ENCODE data around the gene ACSBG1.

The ACSBG1 gene, protein sequence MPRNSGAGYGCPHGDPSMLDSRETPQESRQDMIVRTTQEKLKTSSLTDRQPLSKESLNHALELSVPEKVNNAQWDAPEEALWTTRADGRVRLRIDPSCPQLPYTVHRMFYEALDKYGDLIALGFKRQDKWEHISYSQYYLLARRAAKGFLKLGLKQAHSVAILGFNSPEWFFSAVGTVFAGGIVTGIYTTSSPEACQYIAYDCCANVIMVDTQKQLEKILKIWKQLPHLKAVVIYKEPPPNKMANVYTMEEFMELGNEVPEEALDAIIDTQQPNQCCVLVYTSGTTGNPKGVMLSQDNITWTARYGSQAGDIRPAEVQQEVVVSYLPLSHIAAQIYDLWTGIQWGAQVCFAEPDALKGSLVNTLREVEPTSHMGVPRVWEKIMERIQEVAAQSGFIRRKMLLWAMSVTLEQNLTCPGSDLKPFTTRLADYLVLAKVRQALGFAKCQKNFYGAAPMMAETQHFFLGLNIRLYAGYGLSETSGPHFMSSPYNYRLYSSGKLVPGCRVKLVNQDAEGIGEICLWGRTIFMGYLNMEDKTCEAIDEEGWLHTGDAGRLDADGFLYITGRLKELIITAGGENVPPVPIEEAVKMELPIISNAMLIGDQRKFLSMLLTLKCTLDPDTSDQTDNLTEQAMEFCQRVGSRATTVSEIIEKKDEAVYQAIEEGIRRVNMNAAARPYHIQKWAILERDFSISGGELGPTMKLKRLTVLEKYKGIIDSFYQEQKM

DNA sequence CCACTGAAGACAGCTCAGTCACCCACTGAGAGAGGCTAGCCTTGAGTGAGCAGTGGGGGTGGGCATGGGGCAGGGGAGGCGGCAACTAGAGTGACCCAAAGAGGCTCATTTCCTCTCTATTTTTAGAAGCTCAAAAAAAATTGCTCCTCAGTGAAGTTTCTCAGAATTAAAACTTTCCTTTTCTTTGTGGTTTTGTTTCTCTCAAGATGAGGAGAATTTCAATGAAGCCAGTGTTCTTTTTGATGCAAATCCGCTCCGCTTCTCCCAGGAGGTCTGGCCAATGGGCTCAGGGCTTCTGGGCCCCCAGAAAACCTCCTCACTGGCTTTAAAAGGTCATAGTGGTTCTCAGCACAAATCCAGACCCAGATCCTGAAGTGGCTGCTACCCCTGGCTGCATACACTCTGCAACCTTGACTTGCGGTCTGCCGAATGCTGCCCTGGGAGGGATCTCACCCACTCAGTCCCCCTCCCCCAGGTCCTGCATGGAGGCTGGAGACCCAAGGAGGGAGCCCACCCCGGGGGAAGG lies at the start of gene ACSBG1:
TSS of gene ACSBG1 (minus strand) at position 51 of the 526 bp plus-strand sequence. CDS start 64 bp downstream, outside the sequence.
- no peak for DNase-seq

DNA sequence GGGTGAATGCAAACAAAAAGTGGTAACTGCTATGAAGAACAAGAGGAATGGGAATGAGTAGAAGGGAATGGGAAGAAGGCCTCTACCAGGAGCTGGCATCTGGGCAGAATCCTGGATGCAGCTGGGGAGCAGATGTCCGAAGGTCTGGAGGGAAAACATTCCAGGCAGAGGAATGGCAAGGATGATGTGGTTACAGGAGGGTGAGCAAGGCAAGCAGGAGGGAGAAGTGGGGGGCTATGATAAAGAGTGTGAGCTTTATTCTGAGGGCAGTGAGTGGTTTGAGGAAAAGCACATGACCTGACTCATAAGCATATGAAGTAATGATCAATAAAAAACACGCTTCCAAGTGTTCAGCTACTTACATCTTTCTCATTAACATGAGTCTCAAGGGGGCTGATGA lies 48.0 kb upstream of the ACSBG1 start:
- no peak for DNase-seq

DNA sequence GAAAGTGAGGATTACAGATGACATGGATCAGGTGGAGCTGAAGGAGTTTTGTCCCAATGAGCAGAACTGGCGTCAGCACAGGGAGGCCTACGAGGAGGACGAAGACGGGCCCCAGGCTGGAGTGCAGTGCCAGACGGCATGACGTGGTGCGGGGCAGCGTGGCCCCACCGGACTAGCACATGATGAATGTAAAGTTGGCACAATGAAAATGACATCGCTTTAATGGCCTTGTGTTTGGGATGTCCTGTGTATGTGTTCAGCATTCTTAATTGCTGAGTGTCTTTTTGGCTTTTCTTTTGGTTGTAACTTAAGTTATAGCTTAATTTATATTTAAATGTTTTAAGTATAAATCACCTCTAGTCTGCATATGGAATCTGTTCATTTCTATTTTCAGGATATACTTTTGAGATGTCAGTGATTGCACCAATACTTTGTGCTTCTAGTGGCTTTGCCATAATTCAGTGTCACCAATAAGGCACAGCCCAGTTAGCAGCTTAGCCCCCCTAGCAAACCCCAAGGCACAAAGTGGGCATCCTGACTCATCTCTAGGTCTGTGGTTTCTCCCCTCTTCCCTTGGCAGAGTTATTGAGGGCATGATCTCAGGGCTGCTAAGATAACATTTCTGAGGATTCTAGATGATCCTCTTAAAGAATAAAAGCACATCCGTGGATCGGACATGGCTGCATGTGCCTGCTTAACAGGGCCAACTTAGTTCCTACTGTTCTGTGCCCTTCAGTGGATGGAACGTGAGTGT lies 46.1 kb upstream of the ACSBG1 start:
- no peak for DNase-seq

DNA sequence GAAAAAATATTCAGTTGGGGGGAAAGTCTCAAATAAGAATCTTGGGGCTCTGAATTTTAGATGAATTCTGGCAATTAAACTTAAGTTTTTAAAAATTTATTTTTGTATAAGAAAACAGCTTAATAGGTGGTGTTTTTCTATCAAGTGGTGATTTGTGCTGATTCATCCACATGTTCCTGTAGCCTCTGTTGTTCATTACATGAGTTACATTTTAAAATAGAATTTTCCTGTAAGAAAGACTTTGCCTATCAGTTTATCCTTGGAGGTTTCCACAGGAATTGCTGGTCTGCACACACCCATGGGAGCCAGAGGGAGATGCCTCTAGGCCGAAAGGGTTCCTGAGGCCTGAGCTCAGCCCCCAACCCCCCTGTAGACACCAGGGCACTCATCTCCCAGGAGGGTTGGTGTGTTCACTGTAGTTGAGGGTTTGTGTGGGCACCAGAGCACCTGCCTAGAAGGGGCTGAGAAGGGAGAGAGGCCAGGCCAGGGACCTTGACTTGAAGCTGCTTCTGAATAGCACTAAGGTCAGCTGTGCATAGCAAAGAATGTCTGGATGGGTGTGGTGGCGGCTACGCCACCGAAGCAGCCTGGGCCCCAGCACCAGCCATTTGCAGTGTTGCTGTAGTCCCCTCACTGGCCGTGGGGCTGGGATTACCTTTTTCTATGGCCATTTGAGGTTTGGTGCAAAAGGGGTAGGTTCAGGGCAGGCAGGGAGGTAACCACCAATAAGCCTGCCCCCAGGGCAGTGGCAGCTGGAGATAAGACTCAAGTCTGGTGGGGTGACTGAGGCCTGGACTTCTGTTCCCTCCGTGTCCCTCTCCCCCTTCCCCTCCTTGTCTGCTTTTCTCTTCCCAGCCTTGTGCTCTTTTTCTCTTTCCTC lies 41.9 kb upstream of the ACSBG1 start:
- no peak for DNase-seq

DNA sequence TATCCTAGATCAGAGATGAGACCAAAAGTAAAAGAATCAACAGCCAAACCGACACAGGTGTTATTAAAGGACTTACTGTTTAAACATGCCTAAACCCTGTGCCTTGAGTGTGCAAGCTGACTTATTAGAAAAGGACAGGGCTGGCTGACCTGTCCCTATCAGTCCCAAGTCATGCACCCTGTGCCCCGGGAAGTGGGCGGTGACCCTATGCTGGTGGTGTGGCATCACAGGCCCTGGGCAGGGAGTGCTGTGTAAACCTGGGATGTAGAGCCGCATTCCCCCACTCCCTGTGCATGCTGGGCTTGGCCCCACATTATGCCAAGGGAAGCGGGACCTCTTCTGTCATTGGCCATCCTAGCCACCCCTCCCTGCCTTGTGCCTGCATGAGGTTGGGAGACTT lies 40.6 kb upstream of the ACSBG1 start:
- no peak for DNase-seq

DNA sequence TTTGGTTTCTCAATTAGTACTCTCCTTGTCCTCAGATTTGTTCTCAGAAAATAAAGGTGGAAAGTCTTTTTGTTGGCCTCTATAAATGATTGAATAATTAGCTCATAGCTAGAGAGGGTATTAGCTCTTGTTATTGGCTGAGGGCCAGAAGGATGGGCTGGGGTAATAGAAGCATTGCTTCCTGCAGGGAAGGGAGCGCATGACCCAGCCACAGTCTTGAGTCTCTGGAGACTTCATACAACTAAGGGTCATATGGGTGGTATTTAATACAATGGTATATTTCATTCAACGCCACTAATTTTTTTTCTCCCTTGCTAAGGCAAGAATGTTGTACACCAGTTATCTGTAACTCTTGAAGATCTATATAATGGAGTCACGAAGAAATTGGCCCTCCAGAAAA lies 38.4 kb upstream of the ACSBG1 start:
- DNase-seq = no peak

DNA sequence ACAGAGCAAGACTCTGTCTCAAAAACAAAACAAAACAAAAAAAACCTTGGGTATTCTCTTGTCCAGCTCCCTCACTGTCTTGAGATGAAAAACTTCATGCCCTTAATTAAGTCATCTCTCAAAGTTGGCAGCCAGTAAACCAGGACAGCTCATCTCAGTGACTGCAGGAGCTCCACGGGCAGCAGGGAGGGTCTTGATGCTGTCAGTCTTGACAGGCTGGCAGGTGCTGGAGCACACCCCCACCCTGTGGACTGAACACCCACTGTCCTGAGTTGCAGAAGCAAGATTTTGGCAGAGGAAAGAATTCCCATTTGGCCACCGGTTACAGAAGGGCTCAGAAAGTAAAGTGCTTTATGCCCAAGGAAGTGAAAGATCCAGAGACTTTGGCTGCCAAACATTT lies 38.0 kb upstream of the ACSBG1 start:
- no peak for DNase-seq

DNA sequence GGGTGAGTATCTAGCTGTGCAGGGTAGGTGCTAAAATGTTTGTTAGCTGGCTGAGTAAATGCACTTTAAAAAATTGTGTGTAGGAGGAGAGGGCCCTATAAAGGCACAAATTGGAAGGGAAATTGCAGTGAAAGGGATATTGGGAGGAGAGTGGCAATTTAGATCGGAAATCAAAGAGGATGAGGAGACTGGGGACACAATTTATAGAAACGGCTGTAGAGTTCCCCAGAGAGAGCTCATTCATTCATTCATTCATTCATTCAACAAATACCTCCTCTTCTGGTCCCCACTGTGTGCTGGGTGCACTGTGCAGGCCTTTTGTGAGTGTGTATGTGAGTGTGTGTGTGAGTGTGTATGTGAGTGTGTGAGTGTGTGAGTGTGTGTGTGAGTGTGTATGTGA lies 32.4 kb upstream of the ACSBG1 start:
- no peak for DNase-seq

DNA sequence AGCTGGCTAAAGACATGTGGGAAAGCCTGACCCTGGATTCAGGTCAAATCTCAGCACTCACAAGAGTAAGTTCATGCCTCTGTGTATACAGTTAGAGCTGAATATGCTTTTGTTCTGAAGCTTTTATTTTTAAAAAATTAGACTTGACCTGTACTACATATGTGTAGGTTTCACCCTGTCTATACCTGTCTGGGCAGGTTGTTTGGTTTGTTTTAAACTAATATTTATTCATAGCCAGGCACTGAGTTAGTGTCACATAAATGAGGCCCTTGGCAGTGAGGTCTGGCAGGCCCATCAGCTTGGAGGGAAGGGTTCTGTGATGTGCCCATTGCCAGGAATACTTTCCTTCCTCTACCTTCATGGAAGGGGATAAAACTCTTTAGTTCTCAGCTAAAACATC lies 31.9 kb upstream of the ACSBG1 start:
- DNase-seq = no peak

DNA sequence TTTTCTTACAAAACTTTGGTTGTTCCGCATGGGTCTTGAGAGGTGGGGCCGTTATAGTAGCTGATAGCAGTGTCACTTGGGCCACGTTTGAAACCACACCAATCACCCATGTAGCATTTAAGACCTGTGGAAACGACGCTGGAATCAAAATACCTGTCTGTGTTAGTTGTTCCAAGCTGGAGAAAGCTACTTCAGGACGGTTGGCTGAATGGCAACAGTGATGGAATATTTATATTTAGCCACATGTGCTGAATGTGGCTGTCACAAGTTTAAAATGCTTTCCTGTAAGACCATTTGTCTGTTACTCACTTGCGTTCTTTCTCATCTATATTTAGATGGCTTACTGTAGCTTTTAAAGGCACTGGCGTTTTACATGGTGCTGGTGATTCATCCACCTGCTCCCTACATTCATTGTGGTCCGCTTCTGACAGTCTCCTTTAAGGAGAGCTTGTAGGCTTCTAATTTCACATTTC lies 31.4 kb upstream of the ACSBG1 start:
- DNase-seq = no peak

DNA sequence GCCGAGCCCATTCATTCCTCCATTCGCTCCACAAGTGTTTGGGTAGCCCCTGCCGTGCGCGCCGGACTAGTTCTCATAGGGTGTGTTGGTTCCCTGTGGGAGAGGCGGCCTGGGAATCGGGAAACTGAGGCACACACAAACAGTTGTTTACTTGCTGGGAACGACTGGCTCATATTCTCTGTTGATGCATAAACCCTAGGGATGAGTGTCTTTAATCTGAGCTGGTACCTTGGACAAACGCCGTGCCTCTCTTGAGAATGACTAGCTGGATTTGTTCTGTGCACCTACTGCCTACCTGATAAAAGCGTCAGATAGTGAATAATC lies 30.7 kb upstream of the ACSBG1 start:
- no peak for DNase-seq

DNA sequence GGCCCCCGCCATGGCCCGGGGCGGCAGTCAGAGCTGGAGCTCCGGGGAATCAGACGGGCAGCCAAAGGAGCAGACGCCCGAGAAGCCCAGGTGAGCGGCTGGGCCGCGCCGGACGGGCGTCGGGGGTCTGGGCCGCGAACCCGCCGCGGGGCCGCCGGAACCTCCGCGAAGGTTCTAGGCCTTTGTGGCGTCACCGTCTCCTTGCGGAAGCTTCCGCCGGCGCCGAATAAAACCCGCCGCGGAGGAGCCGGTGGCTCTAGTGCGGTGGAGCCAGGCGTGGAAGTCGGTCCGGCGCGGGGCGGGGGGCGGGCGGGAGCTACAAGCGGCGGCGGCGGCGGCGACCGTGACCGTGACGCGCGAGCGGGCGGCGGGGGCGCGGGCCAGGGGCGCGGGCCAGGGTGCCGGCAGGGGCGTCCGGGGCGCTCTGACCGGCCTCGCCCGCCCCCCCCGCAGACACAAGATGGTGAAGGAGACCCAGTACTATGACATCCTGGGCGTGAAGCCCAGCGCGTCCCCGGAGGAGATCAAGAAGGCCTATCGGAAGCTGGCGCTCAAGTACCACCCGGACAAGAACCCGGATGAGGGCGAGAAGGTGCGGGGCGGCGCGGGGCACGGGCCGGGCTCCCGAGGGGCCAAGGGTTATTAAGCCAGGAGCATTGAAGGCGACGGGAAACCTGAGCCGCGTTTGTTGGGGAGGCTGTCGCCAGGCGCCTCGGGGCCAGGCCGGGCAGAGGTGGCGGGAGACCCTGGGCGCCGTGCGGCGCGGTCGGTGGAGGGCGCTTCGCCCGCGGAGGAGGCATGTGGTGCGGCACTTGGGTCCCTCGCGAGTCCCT lies 30.2 kb upstream of the ACSBG1 start, which contains the start of gene DNAJA4:
TSS of gene DNAJA4 (plus strand) at position 259 of the 833 bp plus-strand sequence. CDS start at position 461, 202 bp downstream.
- peak; percentile 43 for DNase-seq

DNA sequence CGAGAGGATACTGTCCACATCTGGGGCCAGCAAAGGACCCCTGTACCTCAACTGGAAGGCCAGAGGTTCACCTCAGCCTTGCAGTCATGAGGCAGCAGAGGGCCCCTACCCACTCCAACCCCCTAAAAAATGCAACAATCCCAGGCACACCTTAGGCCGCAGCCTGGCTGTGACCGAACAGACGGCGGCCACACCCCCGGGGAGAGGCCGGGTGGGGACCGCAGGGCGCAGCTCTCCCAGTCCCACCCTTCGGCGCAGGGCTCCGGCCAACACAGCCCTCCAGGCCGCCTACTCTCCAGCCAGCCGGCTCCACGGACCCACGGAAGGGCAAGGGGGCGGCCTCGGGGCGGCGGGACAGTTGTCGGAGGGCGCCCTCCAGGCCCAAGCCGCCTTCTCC lies 29.5 kb upstream of the ACSBG1 start:
- DNase-seq = no peak

DNA sequence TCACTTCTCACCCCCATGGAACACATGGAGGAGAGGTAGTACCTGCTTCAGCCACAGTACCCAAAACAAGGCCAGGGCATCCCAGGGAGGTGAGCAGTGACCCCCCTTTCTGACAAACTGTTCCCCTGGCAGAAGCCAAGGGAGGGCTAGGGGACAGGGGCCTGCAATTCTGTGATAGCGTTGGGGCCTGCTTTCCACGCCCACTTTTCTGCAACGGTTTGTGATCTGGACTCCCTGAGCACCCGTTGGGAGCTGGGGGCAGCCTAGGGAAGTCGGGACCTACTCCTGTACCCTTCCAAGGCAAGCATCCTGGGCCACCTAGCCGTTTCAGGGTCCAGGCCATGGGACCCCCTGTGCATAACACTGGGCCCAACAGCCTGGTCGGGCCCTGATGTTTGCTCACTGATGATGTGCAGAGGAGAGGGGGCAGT lies 29.0 kb upstream of the ACSBG1 start:
- DNase-seq = no peak

DNA sequence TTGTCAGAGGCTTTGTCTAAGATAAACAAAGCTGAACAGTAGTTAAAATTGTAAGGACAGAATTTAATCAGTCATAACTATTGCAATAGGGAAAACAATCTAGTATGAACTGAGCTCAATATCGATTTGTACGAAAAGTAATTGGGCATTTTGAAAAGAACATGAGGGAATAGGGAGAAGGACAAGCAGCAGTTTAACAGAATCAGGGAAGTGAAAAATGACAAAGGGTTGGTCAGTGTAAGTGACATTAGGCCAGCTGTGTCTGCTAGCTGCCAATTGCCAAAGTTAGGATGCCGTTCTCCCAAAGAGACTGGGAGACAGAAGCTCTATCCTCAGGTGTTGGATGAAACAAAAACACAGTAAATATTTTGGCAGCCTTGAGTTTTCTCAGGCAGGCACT lies 26.7 kb upstream of the ACSBG1 start:
- DNase-seq = no peak

DNA sequence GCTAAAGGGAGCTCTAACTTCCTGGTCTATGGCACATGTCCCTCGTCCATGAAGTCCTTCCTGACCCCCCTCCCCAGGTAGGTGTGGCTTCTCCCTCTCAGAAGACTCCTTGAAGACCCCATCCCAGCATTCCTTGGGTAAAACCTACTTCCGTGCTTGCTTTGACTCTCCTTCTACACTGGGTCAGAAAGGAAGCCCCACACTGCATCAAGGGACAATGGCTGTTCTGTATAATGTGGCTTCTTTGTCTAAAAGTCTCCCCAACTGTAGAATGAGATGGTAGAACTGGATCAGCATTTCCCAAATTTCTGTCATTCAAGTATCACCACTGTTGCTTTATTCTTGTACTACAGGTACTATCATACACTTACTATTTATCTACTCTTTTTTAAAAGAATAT lies 26.1 kb upstream of the ACSBG1 start:
- DNase-seq = no peak

DNA sequence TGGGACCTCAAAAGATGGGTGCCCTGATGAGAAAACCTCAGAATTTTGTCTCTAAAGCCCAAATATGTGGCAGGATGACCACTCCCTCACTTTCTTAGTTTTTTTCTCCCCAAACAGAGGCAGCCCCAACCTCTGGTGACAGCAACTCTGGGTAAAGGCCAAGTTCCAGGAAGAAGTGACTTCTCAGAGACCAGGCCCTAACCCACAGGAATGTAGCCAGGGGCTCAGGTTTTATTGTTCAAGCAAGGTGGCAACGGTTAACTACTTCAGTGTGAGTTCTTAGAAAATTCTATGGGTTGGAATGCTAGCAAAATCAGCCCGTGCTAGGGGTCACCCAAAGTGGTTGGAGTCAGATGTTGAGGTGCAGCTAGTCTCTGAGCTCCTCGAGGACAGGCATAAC lies 24.9 kb upstream of the ACSBG1 start:
- no peak for DNase-seq

DNA sequence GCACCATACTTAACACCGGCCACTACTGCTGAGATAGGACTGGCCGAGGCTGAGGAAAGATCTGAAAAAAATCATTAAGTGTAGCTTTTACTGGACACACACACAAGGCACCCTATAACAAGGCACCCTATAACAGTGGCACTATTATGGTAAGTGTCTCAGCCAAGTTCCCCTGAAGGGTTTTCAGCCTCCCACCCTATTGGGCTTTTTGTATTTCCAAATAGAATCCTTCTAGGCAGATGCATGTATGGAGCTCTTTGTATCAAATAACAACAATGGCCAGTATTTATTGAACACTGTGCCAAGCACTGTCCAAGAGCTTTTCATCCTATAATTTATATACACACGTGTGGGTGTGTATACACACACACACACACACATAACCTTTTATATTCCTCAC lies 23.3 kb upstream of the ACSBG1 start:
- no peak for DNase-seq

DNA sequence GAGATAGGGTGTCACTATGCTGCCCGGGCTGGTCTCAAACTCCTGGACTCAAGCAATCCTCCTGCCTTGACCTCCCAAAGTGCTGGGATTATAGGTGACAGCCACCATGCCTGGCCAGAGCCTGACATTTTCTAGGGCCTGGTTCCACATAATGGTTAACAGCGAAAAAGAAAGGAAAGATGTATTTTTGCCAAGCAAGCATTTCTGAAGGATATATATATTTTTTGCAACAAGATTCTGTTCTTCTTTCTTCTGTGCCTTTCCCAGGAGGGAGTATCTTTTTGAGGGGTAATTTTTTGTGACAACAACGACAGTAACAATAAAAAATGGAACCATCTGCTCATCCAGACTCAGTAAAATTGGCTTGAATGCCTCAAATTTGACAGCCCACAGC lies 21.7 kb upstream of the ACSBG1 start:
- DNase-seq = no peak

DNA sequence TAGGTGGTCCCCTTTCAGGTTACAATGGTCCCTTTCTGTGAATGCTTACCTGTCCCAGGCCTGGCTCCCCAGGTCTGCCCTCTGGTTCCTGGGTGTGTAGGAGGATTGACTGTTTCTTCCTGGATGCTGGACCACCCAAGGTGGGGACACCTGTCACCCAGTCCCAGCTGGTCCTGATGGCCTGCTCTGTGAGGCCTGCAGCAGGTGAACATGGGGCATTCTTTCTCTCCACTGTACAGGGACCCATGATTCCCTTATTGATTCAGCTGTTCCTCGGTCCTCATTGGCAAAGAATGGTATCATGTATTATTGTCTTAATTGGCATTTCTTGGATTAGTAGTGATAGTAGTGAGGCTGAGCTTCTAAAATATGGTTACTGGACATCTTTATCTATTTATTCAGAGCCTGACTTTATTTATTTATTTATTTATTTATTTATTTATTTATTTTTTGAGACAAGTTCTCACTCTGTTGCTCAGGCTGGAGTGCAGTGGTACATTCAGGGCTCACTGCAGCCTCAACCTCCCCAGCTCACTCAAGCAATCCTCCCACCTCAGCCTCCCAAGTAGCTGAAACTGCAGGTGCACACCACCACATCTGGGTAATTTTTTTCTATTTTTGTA lies 21.2 kb upstream of the ACSBG1 start:
- no peak for DNase-seq

DNA sequence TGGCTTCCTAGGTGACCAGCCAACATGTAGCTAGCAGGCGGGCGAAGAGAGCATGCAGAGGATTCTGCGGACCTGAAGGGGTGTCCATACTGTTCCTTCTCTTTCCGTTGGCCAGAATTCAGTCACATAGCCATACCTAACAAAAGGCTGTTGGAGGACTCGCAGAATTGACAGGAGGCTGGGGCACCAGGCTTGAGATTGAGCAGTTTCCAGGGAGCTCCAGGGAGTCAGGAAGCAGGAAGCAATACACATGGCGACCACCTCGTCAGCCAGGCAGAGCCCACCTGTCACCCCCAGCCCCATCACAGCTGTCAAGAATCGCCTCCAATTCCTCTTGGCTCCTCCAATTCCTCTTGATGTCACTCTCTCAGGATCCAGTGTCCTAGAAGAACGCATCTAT lies 16.8 kb upstream of the ACSBG1 start:
- DNase-seq = no peak

All from NCI-H1092 treated with DMSO at 0.1 percent for 48 hours (cell line).